22Rv1 (cell line): ENCODE data around the gene MCM3.

ENCODE experiments used
- ZFX ChIP-seq: fragments of 450-650 bp; IDR thresholded peaks from 2 replicates; pipeline ENCODE4 v1.6.1; 2017; ENCODE audit warnings: antibody characterized with exemption, borderline replicate concordance
- TF ChIP-seq, protein P1 (sequence below): fragments of 450-650 bp; IDR thresholded peaks from 2 replicates; pipeline ENCODE4 v1.5.1; 2017; ENCODE audit warnings: mild to moderate bottlenecking

GRCh38 chr6:52231406-52232127, 53.0 kb downstream of the MCM3 start:
- TF ChIP-seq, protein P1, sequence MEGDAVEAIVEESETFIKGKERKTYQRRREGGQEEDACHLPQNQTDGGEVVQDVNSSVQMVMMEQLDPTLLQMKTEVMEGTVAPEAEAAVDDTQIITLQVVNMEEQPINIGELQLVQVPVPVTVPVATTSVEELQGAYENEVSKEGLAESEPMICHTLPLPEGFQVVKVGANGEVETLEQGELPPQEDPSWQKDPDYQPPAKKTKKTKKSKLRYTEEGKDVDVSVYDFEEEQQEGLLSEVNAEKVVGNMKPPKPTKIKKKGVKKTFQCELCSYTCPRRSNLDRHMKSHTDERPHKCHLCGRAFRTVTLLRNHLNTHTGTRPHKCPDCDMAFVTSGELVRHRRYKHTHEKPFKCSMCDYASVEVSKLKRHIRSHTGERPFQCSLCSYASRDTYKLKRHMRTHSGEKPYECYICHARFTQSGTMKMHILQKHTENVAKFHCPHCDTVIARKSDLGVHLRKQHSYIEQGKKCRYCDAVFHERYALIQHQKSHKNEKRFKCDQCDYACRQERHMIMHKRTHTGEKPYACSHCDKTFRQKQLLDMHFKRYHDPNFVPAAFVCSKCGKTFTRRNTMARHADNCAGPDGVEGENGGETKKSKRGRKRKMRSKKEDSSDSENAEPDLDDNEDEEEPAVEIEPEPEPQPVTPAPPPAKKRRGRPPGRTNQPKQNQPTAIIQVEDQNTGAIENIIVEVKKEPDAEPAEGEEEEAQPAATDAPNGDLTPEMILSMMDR: no peak
- TF ChIP-seq ZFX: no peak
